Gastrocnemius medialis (tissue), 4 donors: ENCODE measurements around the gene BCR. TPM values are rescaled to one million over a fixed set of nuclear protein-coding genes. Genes with fewer than 3 reads are reported as not detected.

Experiments
- ATAC-seq, 2 donors: fragments of 150-250 bp; one replicate each; pipeline ENCODE4 v1.9.1; 2016
- DNase-seq, 2 donors: peaks; one replicate each; pipeline ENCODE4 v3.0.0-alpha.2; 2019
- H3K27ac ChIP-seq, 4 donors: fragments of 200-600 bp; sonication (generic); 1 replicate in 1 of 4; 2 replicates in 3 of 4; pipeline ENCODE4 v1.5.1; 2016 to 2018; ENCODE audit warnings: mild to moderate bottlenecking in 2 of 4, moderate library complexity in 1 of 4
- H3K27me3 ChIP-seq, 3 donors: fragments of 200-600 bp; sonication (generic) in 2 of 3; 1 replicate in 1 of 3; 2 replicates in 2 of 3; pipeline versions ENCODE4 v1.5.1 to v1.6.0; 2016 to 2019; ENCODE audit warnings: mild to moderate bottlenecking in 1 of 3, moderate library complexity in 1 of 3
- H3K36me3 ChIP-seq, 2 donors: fragments of 200-600 bp; sonication (generic) in 1 of 2; one replicate each; pipeline ENCODE4 v1.5.1; 2017 to 2018
- H3K4me1 ChIP-seq, 2 donors: fragments of 200-600 bp; sonication (generic) in 1 of 2; one replicate each; pipeline ENCODE4 v1.5.1; 2016 to 2017; ENCODE audit warnings: mild to moderate bottlenecking in 2 of 2
- H3K4me3 ChIP-seq, 4 donors: fragments of 200-600 bp; sonication (generic) in 3 of 4; 1 replicate in 1 of 4; 2 replicates in 3 of 4; pipeline ENCODE4 v1.5.1; 2016 to 2019; ENCODE audit warnings: mild to moderate bottlenecking in 2 of 4
- H3K9me3 ChIP-seq, 3 donors: fragments of 200-600 bp; sonication (generic) in 2 of 3; 1 replicate in 1 of 3; 2 replicates in 2 of 3; pipeline ENCODE4 v1.5.1; 2016 to 2019
- POLR2A ChIP-seq, 2 donors: fragments of 450-650 bp; IDR thresholded peaks; one replicate each; pipeline ENCODE4 v1.6.1; 2017; ENCODE audit warnings: antibody characterized with exemption in 2 of 2, mild to moderate bottlenecking in 2 of 2, moderate library complexity in 2 of 2
- in situ Hi-C, 4 donors: fragments of 200-750 bp; cut with MboI; loops; one replicate each; pipeline versions ENCODE4 v1.15.0 to v1.8.0; 2017; ENCODE audit warnings: low sequenced_read_pairs in 4 of 4
- intact Hi-C: fragments of 100-400 bp; cut with DNase I; formaldehyde crosslinking; loops from one replicate; pipeline ENCODE4 v1.15.1; 2023; ENCODE audit warnings: low total_unique reads
- total RNA-seq, 4 donors: library from RNA; depleted of rRNA; stranded (reverse); fragments of >200 nt; gene quantifications; one replicate each; pipeline versions ENCODE4 v1.1.0 to v1.2.3, GENCODE V29; 2016
- TF ChIP-seq, protein P1 (sequence below), 5 experiments: fragments of 450-650 bp in 3 of 5; fragments of 200-600 bp in 2 of 5; sonication (generic) in 2 of 5; IDR thresholded peaks in 4 of 5; conservative IDR thresholded peaks in 1 of 5; 1 replicate in 4 of 5; 2 replicates in 1 of 5; pipeline ENCODE4 v1.5.1; 2016 to 2019; ENCODE audit warnings: antibody characterized with exemption in 5 of 5, mild to moderate bottlenecking in 3 of 5, moderate library complexity in 3 of 5

The BCR gene
- total RNA-seq, 4 donors from 2014 or later = 10.3 to 13.0 (median 12.4) TPM

DNA sequence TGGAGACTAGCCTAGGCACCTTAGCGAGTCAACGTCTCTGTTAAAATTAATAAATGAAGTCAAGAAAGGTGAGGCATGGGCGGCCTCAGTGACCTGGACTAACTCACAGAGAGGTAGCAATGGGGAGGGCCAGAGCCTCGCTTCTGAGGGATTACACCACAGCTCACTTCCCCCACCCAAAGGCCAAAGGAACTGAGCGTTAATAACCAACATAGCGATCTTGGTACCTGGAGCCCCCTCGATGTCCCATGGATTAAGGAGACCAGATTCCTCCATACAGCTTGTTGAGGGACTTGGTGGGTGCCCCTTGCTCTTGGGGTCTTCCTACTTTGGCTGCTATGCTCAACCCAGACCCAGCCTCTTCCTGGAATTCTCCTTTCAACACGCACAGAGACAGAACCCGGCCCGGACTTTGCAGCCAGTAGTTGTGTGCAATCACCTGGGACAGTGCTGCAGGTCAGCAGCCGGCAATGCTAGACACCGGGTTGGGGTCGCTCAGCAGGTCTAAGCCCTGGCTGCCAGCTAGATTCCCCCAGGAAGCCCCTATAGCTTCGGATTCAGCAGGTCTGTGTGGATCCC, 70.6 kb downstream of the BCR start:
- no peak for ATAC-seq

DNA sequence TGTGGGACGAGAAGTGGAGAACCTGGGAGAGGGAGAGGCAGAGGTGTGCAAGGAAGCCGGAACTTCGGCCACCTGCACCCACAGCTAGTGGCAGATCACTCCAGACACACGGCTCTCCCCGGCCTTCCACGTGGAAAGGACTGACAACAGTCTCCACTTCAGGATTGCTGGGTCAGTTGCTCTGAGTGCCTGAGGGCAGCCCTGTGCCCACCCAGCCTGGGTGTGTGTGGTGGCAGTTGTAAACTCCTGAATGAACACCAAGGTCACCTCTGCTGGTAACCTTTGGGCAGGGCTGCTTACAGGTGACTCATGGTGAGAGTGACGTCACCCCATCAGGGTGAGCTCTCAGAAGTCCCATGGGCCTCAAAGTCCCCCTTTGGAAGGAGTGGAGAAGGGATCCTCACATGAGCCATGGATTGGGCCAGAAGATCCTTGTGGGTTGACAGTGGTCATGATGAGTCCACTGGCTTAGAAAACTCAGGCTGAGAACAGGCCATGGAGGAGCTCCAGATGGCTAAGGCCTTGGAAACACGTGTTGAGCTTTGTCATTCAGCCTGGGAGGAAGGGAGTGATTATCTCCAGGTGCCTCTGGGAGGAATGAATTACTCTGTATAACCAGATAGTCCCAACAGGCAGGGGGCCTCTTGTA, 71.3 kb downstream of the BCR start:
- H3K4me3 ChIP-seq = no peak overlapping the region
- ATAC-seq (peak in 1 of 2 donors; percentile 12), DNase-seq (no peak)
- TF ChIP-seq, protein P1, sequence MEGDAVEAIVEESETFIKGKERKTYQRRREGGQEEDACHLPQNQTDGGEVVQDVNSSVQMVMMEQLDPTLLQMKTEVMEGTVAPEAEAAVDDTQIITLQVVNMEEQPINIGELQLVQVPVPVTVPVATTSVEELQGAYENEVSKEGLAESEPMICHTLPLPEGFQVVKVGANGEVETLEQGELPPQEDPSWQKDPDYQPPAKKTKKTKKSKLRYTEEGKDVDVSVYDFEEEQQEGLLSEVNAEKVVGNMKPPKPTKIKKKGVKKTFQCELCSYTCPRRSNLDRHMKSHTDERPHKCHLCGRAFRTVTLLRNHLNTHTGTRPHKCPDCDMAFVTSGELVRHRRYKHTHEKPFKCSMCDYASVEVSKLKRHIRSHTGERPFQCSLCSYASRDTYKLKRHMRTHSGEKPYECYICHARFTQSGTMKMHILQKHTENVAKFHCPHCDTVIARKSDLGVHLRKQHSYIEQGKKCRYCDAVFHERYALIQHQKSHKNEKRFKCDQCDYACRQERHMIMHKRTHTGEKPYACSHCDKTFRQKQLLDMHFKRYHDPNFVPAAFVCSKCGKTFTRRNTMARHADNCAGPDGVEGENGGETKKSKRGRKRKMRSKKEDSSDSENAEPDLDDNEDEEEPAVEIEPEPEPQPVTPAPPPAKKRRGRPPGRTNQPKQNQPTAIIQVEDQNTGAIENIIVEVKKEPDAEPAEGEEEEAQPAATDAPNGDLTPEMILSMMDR (IDR thresholded peaks at IDR 0.05 in 4 of 5, conservative IDR thresholded peaks at IDR 0.05 in 1 of 5) = no peak
- TF ChIP-seq POLR2A (IDR thresholded peaks at IDR 0.05) = no peak
- peaks cover 0 to 7% (median 0%) of the 10 kb centered on the region in 3 donors for H3K27me3 ChIP-seq
- H3K9me3 ChIP-seq = no peaks in the 10 kb centered on the region
- in situ Hi-C loops (no loop called here), intact Hi-C loops (no loop called here)
- peaks cover 1 to 2% of the 10 kb centered on the region in 2 donors for H3K4me1 ChIP-seq
- H3K27ac ChIP-seq = no peak overlapping the region
- H3K36me3 ChIP-seq = no peaks in the 10 kb centered on the region

More for the DNA sequence above, 70.6 kb downstream of the BCR start:
- Histone ChIP-seq H3K27me3 (peaks cover under 1 to 14% (median under 1%) of the 10 kb centered on the region in 3 donors), H3K4me1 (no peaks in the 10 kb centered on the region), H3K36me3 (no peaks in the 10 kb centered on the region), H3K27ac (no peak overlapping the region), H3K4me3 (no peak overlapping the region), H3K9me3 (no peaks in the 10 kb centered on the region)
- in situ Hi-C loops = no loop called here
- no peak for DNase-seq
- no peak for TF ChIP-seq POLR2A (IDR thresholded peaks at IDR 0.05)
- TF ChIP-seq, protein P1 (IDR thresholded peaks at IDR 0.05 in 4 of 5, conservative IDR thresholded peaks at IDR 0.05 in 1 of 5) = no peak
- intact Hi-C loops = no loop called here

DNA sequence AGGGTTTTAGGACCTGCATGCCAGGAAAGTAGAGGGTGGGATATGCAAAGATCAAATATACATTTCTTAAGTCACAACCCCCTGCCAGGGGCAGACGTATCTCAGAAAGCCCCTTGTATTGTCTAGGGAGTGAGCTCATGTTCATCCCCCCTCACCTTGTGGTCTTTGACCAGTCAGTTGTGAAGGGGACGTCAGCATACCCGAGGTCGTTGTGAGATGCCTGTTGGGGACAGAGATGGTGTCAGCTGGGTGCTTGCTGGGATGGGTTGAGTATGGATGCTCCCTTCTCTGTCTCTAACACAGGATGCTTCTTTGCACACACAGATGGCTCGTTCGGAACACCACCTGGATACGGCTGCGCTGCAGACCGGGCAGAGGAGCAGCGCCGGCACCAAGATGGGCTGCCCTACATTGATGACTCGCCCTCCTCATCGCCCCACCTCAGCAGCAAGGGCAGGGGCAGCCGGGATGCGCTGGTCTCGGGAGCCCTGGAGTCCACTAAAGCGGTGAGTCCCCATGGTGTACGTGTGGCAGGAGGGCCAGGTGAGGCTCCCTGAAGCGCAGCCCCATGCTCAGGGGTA, 73.3 kb downstream of the BCR start:
- Histone ChIP-seq H3K36me3 (no peaks in the 10 kb centered on the region), H3K4me3 (no peak overlapping the region), H3K9me3 (no peaks in the 10 kb centered on the region), H3K27me3 (no peaks in the 10 kb centered on the region), H3K27ac (no peak overlapping the region), H3K4me1 (peaks cover 13 to 18% of the 10 kb centered on the region in 2 donors)
- intact Hi-C loops (no loop called here), in situ Hi-C loops (no loop called here)
- DNase-seq = no peak
- ATAC-seq = no peak
- TF ChIP-seq, protein P1 (IDR thresholded peaks at IDR 0.05 in 4 of 5, conservative IDR thresholded peaks at IDR 0.05 in 1 of 5) = no peak
- TF ChIP-seq POLR2A (IDR thresholded peaks at IDR 0.05) = no peak

DNA sequence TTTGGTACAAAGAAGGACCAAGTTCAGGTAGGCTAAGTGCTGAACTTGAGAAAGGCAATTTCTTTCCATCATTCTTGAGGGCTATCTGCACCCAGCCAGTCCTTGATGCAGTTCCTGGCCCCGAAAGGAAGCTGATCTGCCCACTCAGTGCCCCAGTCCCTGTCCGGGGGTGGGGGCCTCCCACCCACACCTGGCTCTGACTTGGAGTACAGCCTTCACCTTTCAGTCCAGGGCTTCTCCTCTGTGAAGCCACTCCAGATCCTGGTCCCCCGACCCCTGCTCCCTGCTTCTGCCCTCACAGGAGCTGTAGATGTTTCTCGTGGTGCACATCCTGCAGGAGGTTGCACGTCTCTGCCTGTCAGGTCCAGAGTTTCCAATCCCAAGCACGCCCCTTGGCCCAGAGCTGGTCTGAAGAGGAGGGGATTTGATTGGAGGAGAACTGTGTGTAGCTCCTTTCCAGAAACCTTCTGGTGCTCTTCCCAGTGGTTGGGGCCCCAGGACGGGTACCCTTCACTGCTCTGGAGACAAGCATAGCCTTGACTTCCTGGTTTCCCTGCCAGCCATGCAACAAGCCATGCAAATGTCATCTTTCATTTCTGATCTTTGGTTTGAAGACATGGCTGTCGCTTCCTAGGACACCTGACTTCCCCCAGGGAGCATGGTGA, 75.3 kb downstream of the BCR start:
- Histone ChIP-seq H3K4me3 (no peak overlapping the region), H3K27me3 (no peaks in the 10 kb centered on the region), H3K4me1 (peaks cover 13 to 18% of the 10 kb centered on the region in 2 donors), H3K9me3 (no peaks in the 10 kb centered on the region), H3K27ac (no peak overlapping the region), H3K36me3 (no peaks in the 10 kb centered on the region)
- no peak for TF ChIP-seq POLR2A (IDR thresholded peaks at IDR 0.05)
- TF ChIP-seq, protein P1 (IDR thresholded peaks at IDR 0.05 in 4 of 5, conservative IDR thresholded peaks at IDR 0.05 in 1 of 5) = no peak
- DNase-seq (no peak), ATAC-seq (no peak)
- intact Hi-C loops = no loop called here
- in situ Hi-C loops = no loop called here
